ENCODE measurements around the gene PECR. TPM values are rescaled to one million over a fixed set of nuclear protein-coding genes. Genes with fewer than 3 reads are reported as not detected.

The PECR gene
- total RNA-seq, 4 donors from 2014 or later = 4.9 to 15.3 (median 7.7) TPM

- WGBS, 2 donors (ENCODE audit: low coverage in 1 of 2) = 50 to 56% methylated on average over 1 of the region's 1 CpG
- TF ChIP-seq CTCF (IDR thresholded peaks at IDR 0.05) (peak; percentile 68 to 86 (median 80)), POLR2AphosphoS5 (IDR thresholded peaks at IDR 0.05) (no peak), POLR2A (IDR thresholded peaks at IDR 0.05) (no peak), EP300 (IDR thresholded peaks at IDR 0.05) (no peak)
Measured at GRCh38 chr2:216034065-216034464, 47.5 kb downstream of the PECR start.

GRCh38 chr2:216033403-216033802, 48.2 kb downstream of the PECR start:
- no peak for ATAC-seq
- TF ChIP-seq EP300 (IDR thresholded peaks at IDR 0.05) = no peak
- no peak for TF ChIP-seq POLR2AphosphoS5 (IDR thresholded peaks at IDR 0.05)
- TF ChIP-seq POLR2A (IDR thresholded peaks at IDR 0.05) = no peak
- no peak for TF ChIP-seq CTCF (IDR thresholded peaks at IDR 0.05)

More at GRCh38 chr2:216034065-216034464, 47.5 kb downstream of the PECR start:
- Histone ChIP-seq H3K27me3 (no peaks in the 10 kb centered on the region), H3K4me3 (no peak overlapping the region), H3K9me3 (no peaks in the 10 kb centered on the region), H3K27ac (no peak overlapping the region), H3K4me1 (no peaks in the 10 kb centered on the region), H3K36me3 (peaks cover 0 to 39% of the 10 kb centered on the region in 2 donors)
- peak; percentile 31 for ATAC-seq

GRCh38 chr2:216031960-216032689, 49.5 kb downstream of the PECR start:
- H3K4me1 ChIP-seq = no peaks in the 10 kb centered on the region
- H3K27me3 ChIP-seq = no peaks in the 10 kb centered on the region
- H3K36me3 ChIP-seq = peaks cover 0 to 33% of the 10 kb centered on the region in 2 donors
- WGBS, 2 donors (ENCODE audit: low coverage in 1 of 2) = 100% methylated on average over 1 of the region's 1 CpG; no CpG with 5 or more reads in 1 of the 2 donors
- H3K9me3 ChIP-seq = no peaks in the 10 kb centered on the region
- no peak overlapping the region for H3K4me3 ChIP-seq
- no peak overlapping the region for H3K27ac ChIP-seq
- TF ChIP-seq POLR2AphosphoS5 (IDR thresholded peaks at IDR 0.05) (no peak), CTCF (IDR thresholded peaks at IDR 0.05) (no peak), EP300 (IDR thresholded peaks at IDR 0.05) (no peak), POLR2A (IDR thresholded peaks at IDR 0.05) (no peak)
- ATAC-seq = no peak

More at GRCh38 chr2:216033403-216033802, 48.2 kb downstream of the PECR start:
- no peak overlapping the region for H3K4me3 ChIP-seq
- WGBS, 2 donors (ENCODE audit: low coverage in 1 of 2) = 93 to 100% methylated on average over 3 of the region's 3 CpGs
- H3K36me3 ChIP-seq = peaks cover 0 to 40% of the 10 kb centered on the region in 2 donors
- no peak overlapping the region for H3K27ac ChIP-seq
- H3K4me1 ChIP-seq = no peaks in the 10 kb centered on the region
- no peaks in the 10 kb centered on the region for H3K27me3 ChIP-seq
- no peaks in the 10 kb centered on the region for H3K9me3 ChIP-seq

- Histone ChIP-seq H3K4me1 (no peaks in the 10 kb centered on the region), H3K9me3 (no peaks in the 10 kb centered on the region), H3K27me3 (no peaks in the 10 kb centered on the region), H3K27ac (no peak overlapping the region), H3K36me3 (peaks cover 0 to 18% of the 10 kb centered on the region in 2 donors), H3K4me3 (no peak overlapping the region)
- no peak for ATAC-seq
- TF ChIP-seq POLR2A (IDR thresholded peaks at IDR 0.05) (no peak), EP300 (IDR thresholded peaks at IDR 0.05) (no peak), CTCF (IDR thresholded peaks at IDR 0.05) (no peak), POLR2AphosphoS5 (IDR thresholded peaks at IDR 0.05) (no peak)
- 81 to 91% methylated on average over 2 to 3 of the region's 3 CpGs for WGBS, 2 donors (ENCODE audit: low coverage in 1 of 2)
Measured at GRCh38 chr2:216030216-216030615, 51.4 kb downstream of the PECR start.
